GM23248 (cell line): ENCODE measurements around the gene ALDOB. TPM values are rescaled to one million over a fixed set of nuclear protein-coding genes. Genes with fewer than 3 reads are reported as not detected.

Experiments used
- DNase-seq: peaks from one replicate; pipeline ENCODE4 v3.0.0-alpha.2; 2015
- H2AFZ ChIP-seq: fragments of 200-600 bp; sonication (generic); 2 replicates; pipeline ENCODE4 v1.6.1; 2016; ENCODE audit warnings: antibody characterized with exemption
- H3F3A ChIP-seq: fragments of 200-600 bp; sonication (generic); 2 replicates; pipeline ENCODE4 v1.6.1; 2016; ENCODE audit warnings: mild to moderate bottlenecking, antibody characterized with exemption, mixed run types; ENCODE audit not compliant: insufficient read depth
- H3K27ac ChIP-seq: fragments of 200-600 bp; sonication (generic); 2 replicates; pipeline ENCODE4 v1.5.1; 2016; ENCODE audit warnings: mild to moderate bottlenecking
- H3K27me3 ChIP-seq: fragments of 200-600 bp; sonication (generic); replicated peaks from 2 replicates; pipeline ENCODE4 v1.6.1; 2016; ENCODE audit warnings: mild to moderate bottlenecking; ENCODE audit not compliant: insufficient read depth
- H3K36me3 ChIP-seq: fragments of 200-600 bp; sonication (generic); 2 replicates; pipeline ENCODE4 v1.6.1; 2016; ENCODE audit warnings: low read depth, mild to moderate bottlenecking
- H3K4me1 ChIP-seq: fragments of 200-600 bp; sonication (generic); 2 replicates; pipeline ENCODE4 v1.6.1; 2016; ENCODE audit warnings: mild to moderate bottlenecking; ENCODE audit not compliant: insufficient read depth
- H3K4me2 ChIP-seq: fragments of 200-600 bp; sonication (generic); one replicate; pipeline ENCODE4 v1.6.1; 2016; ENCODE audit warnings: mild to moderate bottlenecking; ENCODE audit not compliant: unreplicated experiment
- H3K4me3 ChIP-seq: fragments of 200-600 bp; sonication (generic); 2 replicates; pipeline ENCODE4 v1.5.1; 2016; ENCODE audit warnings: mild to moderate bottlenecking
- H3K79me2 ChIP-seq: fragments of 200-600 bp; sonication (generic); 2 replicates; pipeline ENCODE4 v1.6.1; 2016; ENCODE audit warnings: mild to moderate bottlenecking; ENCODE audit not compliant: insufficient read depth
- H3K9ac ChIP-seq: fragments of 200-600 bp; sonication (generic); 2 replicates; pipeline ENCODE4 v1.6.1; 2016; ENCODE audit warnings: mild to moderate bottlenecking
- H3K9me2 ChIP-seq: fragments of 200-600 bp; sonication (generic); 2 replicates; pipeline ENCODE4 v1.6.1; 2016; ENCODE audit warnings: mixed run types, mild to moderate bottlenecking, moderate library complexity; ENCODE audit not compliant: insufficient read depth
- H3K9me3 ChIP-seq: fragments of 200-600 bp; sonication (generic); one replicate; pipeline ENCODE4 v1.6.1; 2017; ENCODE audit warnings: low read depth
- H4K20me1 ChIP-seq: fragments of 200-600 bp; sonication (generic); 2 replicates; pipeline ENCODE4 v1.6.0; 2016; ENCODE audit not compliant: insufficient read depth
- EZH2 ChIP-seq: fragments of 200-600 bp; sonication (generic); IDR thresholded peaks from 2 replicates; pipeline ENCODE4 v1.6.1; 2018; ENCODE audit warnings: antibody characterized with exemption, mild to moderate bottlenecking; ENCODE audit not compliant: insufficient read depth, poor library complexity, severe bottlenecking
- EZH2phosphoT487 ChIP-seq: fragments of 200-600 bp; sonication (generic); IDR thresholded peaks from 2 replicates; pipeline ENCODE4 v1.6.1; 2018; ENCODE audit warnings: antibody characterized with exemption, moderate library complexity, mild to moderate bottlenecking, low read depth; ENCODE audit not compliant: insufficient read depth
- WGBS, 2 experiments: methylation state at CpG; one replicate each; pipeline ENCODE4 v1.1.6; 2015 to 2017; ENCODE audit warnings: low lambda C conversion rate in 2 of 2, low coverage in 1 of 2; ENCODE audit errors: missing lambda C conversion rate in 2 of 2; 5-methylcytosine and 5-hydroxymethylcytosine counted together
- in situ Hi-C: fragments of 300-500 bp; cut with MboI; formaldehyde crosslinking; loops from 2 replicates; pipeline ENCODE4 v1.15.0; 2020
- polyA plus RNA-seq: library from polyadenylated mRNA; unstranded; fragments of >200 nt; fragmentation: Nextera tagmentation; extraction: Ambion mirVana; gene quantifications from 2 replicates; pipeline ENCODE4 v1.2.1, GENCODE V29; 2016
- total RNA-seq: library from RNA; depleted of rRNA; stranded (reverse); fragments of >200 nt; shearing (Covaris generic); gene quantifications from 2 replicates; pipeline ENCODE4 v1.2.3, GENCODE V29; 2014

The ALDOB gene
- total and polyA plus RNA-seq, 2 experiments from 2014 or later = 0.08 TPM; not detected in 1

DNA sequence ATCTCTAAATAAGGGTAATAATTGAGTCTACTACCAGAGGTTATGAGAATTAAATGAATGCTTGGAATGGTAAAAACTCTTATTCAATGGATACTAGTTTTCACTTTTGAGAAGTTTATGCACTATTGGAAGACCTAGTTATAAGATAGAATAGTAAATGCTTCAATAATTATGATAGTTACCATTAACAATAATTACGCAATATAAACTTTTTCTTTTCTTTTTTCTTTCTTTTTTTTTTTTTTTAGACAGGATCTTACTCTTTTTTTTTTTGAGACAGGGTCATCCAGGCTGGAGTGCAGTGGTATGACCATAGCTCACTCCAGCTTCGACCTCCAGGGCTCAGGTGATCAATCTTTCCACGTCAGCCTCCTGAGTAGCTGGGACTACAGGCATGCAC, 6.7 kb downstream of the ALDOB start:
- in situ Hi-C loops = no loop called here
- WGBS, 2 experiments = 32 to 34% methylated on average over 3 of the region's 3 CpGs
- H3K9ac ChIP-seq = no peak overlapping the region

DNA sequence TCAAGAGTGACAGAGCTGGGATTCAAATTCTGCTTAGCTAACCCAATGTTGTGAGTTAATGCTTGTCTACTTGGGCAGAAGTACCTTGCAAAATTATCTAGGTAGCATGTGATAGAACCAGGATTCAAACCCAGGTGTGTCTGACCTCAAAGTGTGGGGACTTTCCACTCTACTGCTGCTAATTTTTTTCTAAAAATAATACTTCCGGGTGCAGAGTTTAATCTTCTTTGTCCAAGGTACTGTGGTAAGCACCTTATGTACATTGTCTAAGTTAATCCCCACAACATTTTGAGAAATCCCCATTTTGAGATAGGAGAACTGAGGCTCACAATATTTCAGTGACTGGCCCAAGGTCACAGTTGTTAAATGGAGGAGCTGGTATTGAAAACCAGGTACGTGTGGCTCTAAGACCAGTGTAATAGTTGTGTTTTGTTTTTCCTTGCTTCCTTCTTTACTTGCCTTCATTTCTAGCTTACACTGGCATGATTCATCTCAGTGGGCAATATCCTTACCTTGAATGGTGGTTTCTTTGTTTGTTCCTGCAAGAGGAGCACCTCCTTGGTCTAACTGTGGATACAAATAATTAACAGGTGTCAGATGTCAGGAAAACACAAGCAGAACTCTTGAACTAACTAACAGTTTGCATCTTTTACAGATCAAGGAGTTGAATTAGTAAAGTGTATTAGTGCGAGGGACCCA, 7.5 kb downstream of the ALDOB start:
- TF ChIP-seq EZH2phosphoT487 (no peak), EZH2 (no peak)

More for the DNA sequence above, 6.7 kb downstream of the ALDOB start:
- Histone ChIP-seq H2AFZ (no peak overlapping the region), H3K4me1 (no peaks in the 10 kb centered on the region), H4K20me1 (no peaks in the 10 kb centered on the region), H3K27me3 (peaks cover 11% of the 10 kb centered on the region), H3K79me2 (no peaks in the 10 kb centered on the region), H3K9me3 (no peaks in the 10 kb centered on the region), H3K4me3 (no peak overlapping the region), H3K4me2 (no peak overlapping the region), H3K9me2 (no peaks in the 10 kb centered on the region), H3F3A (no peaks in the 10 kb centered on the region), H3K36me3 (no peaks in the 10 kb centered on the region), H3K27ac (no peak overlapping the region)
- TF ChIP-seq EZH2 (no peak), EZH2phosphoT487 (no peak)
- no peak for DNase-seq

DNA sequence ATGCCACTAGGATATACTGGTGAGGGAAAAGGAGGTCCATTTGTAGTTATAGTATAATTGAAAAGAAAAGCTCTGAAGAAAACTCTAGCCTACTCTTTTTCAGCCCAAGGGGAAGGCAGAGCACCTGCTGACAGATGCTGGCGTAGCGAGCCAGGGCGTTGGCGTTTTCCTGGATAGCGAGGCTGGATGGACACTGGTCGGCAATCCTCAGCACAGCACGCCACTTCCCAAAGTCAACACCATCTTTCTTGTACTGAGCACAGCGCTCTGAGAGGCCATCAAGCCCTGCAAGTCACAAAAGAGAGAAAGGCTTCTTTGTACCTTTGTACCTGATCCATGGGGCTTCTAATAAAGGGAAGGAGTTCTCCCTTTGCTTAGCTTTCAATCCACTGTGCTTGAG, 8.2 kb downstream of the ALDOB start:
- Histone ChIP-seq H3K79me2 (no peaks in the 10 kb centered on the region), H3K9me3 (no peaks in the 10 kb centered on the region), H3K27ac (no peak overlapping the region), H4K20me1 (no peaks in the 10 kb centered on the region), H3K9me2 (no peaks in the 10 kb centered on the region), H3F3A (no peaks in the 10 kb centered on the region), H3K36me3 (no peaks in the 10 kb centered on the region), H3K4me1 (no peaks in the 10 kb centered on the region), H2AFZ (no peak overlapping the region), H3K4me2 (no peak overlapping the region), H3K9ac (no peak overlapping the region), H3K4me3 (no peak overlapping the region), H3K27me3 (peaks cover 10% of the 10 kb centered on the region)
- 56 to 64% methylated on average over 8 of the region's 8 CpGs for WGBS, 2 experiments
- in situ Hi-C loops = no loop called here
- no peak for DNase-seq
- TF ChIP-seq EZH2phosphoT487 (no peak), EZH2 (no peak)

More for the DNA sequence above, 7.5 kb downstream of the ALDOB start:
- peaks cover 11% of the 10 kb centered on the region for H3K27me3 ChIP-seq
- H3K27ac ChIP-seq = no peak overlapping the region
- H3K9me2 ChIP-seq = no peaks in the 10 kb centered on the region
- H3K9me3 ChIP-seq = no peaks in the 10 kb centered on the region
- H3K4me3 ChIP-seq = no peak overlapping the region
- no peaks in the 10 kb centered on the region for H3F3A ChIP-seq
- H3K9ac ChIP-seq = no peak overlapping the region
- H4K20me1 ChIP-seq = no peaks in the 10 kb centered on the region
- 41 to 44% methylated on average over 3 of the region's 3 CpGs for WGBS, 2 experiments
- no peak overlapping the region for H3K4me2 ChIP-seq
- no peaks in the 10 kb centered on the region for H3K36me3 ChIP-seq
- DNase-seq = no peak
- H2AFZ ChIP-seq = no peak overlapping the region
- no peaks in the 10 kb centered on the region for H3K4me1 ChIP-seq
- in situ Hi-C loops = no loop called here
- H3K79me2 ChIP-seq = no peaks in the 10 kb centered on the region

DNA sequence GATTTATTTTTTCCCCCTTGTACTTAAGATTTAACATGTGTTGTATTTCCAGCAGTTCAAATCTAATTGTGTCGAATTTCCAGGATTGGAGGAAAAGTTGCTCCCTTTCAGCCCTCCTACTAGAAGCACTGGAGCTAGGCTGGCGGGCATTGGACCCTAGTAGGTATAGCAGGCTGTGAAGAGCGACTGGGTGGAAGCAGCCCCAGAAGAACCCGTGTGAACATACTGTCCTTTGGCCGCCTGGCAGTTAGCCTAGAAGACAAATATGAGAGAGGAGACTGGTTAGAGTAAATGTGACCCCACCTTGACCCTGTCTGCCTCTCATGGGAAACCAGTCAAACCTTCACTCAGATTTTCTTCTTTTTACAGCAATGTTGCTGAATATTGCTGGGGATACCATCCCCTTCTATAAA, 13.9 kb downstream of the ALDOB start:
- Histone ChIP-seq H3K9me2 (no peaks in the 10 kb centered on the region), H3K27ac (no peak overlapping the region), H2AFZ (no peak overlapping the region), H4K20me1 (no peaks in the 10 kb centered on the region), H3K4me1 (peaks cover 5% of the 10 kb centered on the region; the same call in 1 of the 2 replicates), H3F3A (peaks cover 25% of the 10 kb centered on the region), H3K9ac (no peak overlapping the region), H3K9me3 (no peaks in the 10 kb centered on the region), H3K36me3 (no peaks in the 10 kb centered on the region), H3K4me2 (no peak overlapping the region), H3K27me3 (0 out of 2 replicates have a peak, but pooled peaks cover 2% of the 10 kb centered on the region), H3K4me3 (no peak overlapping the region), H3K79me2 (no peaks in the 10 kb centered on the region)
- in situ Hi-C loops = no loop called here
- DNase-seq = no peak
- TF ChIP-seq EZH2phosphoT487 (no peak), EZH2 (no peak)
- WGBS, 2 experiments = 43 to 52% methylated on average over 5 of the region's 5 CpGs
